MM.1S (cell line): ENCODE results near the gene SCFD2.

Source experiments
- DNase-seq: peaks from one replicate; pipeline ENCODE4 v3.0.0-alpha.2; 2015
- H2AFZ ChIP-seq: fragments of 300-600 bp; sonication (generic); 2 replicates; pipeline ENCODE4 v1.6.0; 2016; ENCODE audit warnings: antibody characterized with exemption, low read length
- H3F3A ChIP-seq: fragments of 300-600 bp; sonication (generic); 2 replicates; pipeline ENCODE4 v1.6.1; 2016; ENCODE audit warnings: mild to moderate bottlenecking, antibody characterized with exemption, low read length, moderate library complexity, mixed read lengths; ENCODE audit not compliant: insufficient read depth
- H3K27ac ChIP-seq: fragments of 300-600 bp; sonication (generic); 2 replicates; pipeline ENCODE4 v1.5.1; 2016; ENCODE audit warnings: mild to moderate bottlenecking, low read length
- H3K27me3 ChIP-seq: fragments of 300-600 bp; sonication (generic); replicated peaks from 2 replicates; pipeline ENCODE4 v1.6.0; 2016; ENCODE audit warnings: low read length; ENCODE audit not compliant: insufficient read depth
- H3K36me3 ChIP-seq: fragments of 300-600 bp; sonication (generic); replicated peaks from 2 replicates; pipeline ENCODE4 v1.6.1; 2016; ENCODE audit warnings: mild to moderate bottlenecking, low read length, mixed read lengths; ENCODE audit not compliant: insufficient read depth
- H3K4me1 ChIP-seq: fragments of 300-600 bp; sonication (generic); 2 replicates; pipeline ENCODE4 v1.6.1; 2016; ENCODE audit warnings: low read length, mixed read lengths
- H3K4me2 ChIP-seq: fragments of 300-600 bp; sonication (generic); 2 replicates; pipeline ENCODE4 v1.6.0; 2016; ENCODE audit warnings: low read depth, low read length
- H3K4me3 ChIP-seq: fragments of 300-600 bp; sonication (generic); 2 replicates; pipeline ENCODE4 v1.5.1; 2016; ENCODE audit warnings: low read length, mixed read lengths
- H3K79me2 ChIP-seq: fragments of 300-600 bp; sonication (generic); 2 replicates; pipeline ENCODE4 v1.6.1; 2016; ENCODE audit warnings: mixed run types, low read length, mixed read lengths
- H3K9ac ChIP-seq: fragments of 300-600 bp; sonication (generic); 2 replicates; pipeline ENCODE4 v1.6.1; 2016; ENCODE audit warnings: low read length, mixed read lengths
- H3K9me2 ChIP-seq: fragments of 300-600 bp; sonication (generic); replicated peaks from 2 replicates; pipeline ENCODE4 v1.6.1; 2016; ENCODE audit warnings: mild to moderate bottlenecking, low read length, mixed read lengths; ENCODE audit not compliant: insufficient read depth
- H3K9me3 ChIP-seq: fragments of 300-600 bp; sonication (generic); replicated peaks from 2 replicates; pipeline ENCODE4 v1.6.1; 2016; ENCODE audit warnings: mild to moderate bottlenecking, low read length, mixed read lengths; ENCODE audit not compliant: insufficient read depth
- H4K20me1 ChIP-seq: fragments of 300-600 bp; sonication (generic); 2 replicates; pipeline ENCODE4 v1.6.1; 2016; ENCODE audit warnings: mild to moderate bottlenecking, low read length, moderate library complexity, mixed read lengths; ENCODE audit not compliant: insufficient read depth
- CTCF ChIP-seq: fragments of 300-600 bp; sonication (generic); IDR thresholded peaks from 2 replicates; pipeline ENCODE4 v1.5.1; 2016; ENCODE audit warnings: antibody characterized with exemption, low read length, mixed read lengths
- EZH2 ChIP-seq: fragments of 300-600 bp; sonication (generic); optimal IDR thresholded peaks from 2 replicates; pipeline ENCODE3; 2017; ENCODE audit warnings: low read depth, mild to moderate bottlenecking, antibody characterized with exemption, low read length, mixed read lengths
- EZH2phosphoT487 ChIP-seq: fragments of 300-600 bp; sonication (generic); IDR thresholded peaks from 2 replicates; pipeline ENCODE4 v1.6.1; 2018; ENCODE audit warnings: antibody characterized with exemption, low read length

The SCFD2 gene

DNA sequence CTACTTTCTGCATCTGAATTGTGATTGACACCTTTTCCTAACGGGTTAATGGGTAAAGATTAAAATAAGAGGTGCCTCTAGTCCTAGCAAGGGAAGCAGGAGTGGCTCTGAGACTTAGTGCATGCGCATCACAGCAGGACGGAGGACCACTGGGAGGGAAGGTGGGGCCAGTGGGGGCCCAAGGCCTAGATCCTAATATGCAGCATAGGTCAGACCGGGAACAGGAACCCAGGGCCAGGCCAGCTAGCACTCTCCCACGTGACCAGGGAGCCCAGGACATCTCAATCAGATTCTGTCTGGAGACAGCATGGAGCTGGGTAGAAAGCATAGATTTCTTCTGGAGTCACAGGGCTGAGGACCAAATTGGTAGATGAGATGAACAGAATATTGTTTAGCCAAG, 448.0 kb downstream of the SCFD2 start:
- H3K9me3 ChIP-seq: no peaks in the 10 kb centered on the region
- H3K27ac ChIP-seq: no peak overlapping the region
- no peaks in the 10 kb centered on the region for H3K27me3 ChIP-seq
- no peaks in the 10 kb centered on the region for H4K20me1 ChIP-seq
- no peak overlapping the region for H3K4me3 ChIP-seq
- no peaks in the 10 kb centered on the region for H3K4me1 ChIP-seq
- H3K36me3 ChIP-seq: no peaks in the 10 kb centered on the region
- H3K9ac ChIP-seq: no peak overlapping the region
- no peaks in the 10 kb centered on the region for H3K9me2 ChIP-seq
- no peaks in the 10 kb centered on the region for H3K79me2 ChIP-seq
- H2AFZ ChIP-seq: no peak overlapping the region
- H3K4me2 ChIP-seq: no peak overlapping the region
- no peaks in the 10 kb centered on the region for H3F3A ChIP-seq
- no peak for TF ChIP-seq CTCF
- no peak for TF ChIP-seq EZH2phosphoT487
- TF ChIP-seq EZH2: no peak
- no peak for DNase-seq

DNA sequence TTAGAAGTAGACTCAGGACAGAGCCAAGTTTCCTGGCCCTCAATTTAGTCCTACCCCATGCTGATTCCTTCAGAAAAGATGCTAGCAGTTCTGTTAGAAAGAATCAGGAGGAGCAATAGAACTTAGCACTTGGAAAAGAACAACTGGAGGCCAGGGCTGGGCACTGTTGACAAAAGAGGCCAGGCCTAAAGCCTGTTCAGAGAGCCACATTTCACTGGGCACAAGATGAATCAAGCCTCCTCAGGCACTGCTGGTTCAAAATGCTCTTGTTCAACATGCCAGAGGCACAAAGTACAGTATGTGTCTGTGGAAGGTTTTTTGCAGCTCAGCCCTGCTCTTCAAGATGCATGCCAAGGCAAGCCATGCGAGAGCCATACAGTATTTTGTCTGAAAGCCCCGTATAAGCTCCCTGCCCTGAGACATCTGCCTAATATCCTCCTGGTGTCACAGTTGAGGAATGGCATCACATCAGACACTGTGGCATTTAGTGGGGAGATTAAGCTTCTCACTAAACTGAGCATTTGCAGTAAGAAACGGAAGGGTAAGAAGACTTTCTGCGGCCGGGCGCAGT, 450.0 kb downstream of the SCFD2 start:
- Histone ChIP-seq H3K4me2 (no peak overlapping the region), H3K9me3 (no peaks in the 10 kb centered on the region), H2AFZ (no peak overlapping the region), H3K36me3 (no peaks in the 10 kb centered on the region), H3K27ac (no peak overlapping the region), H3K79me2 (no peaks in the 10 kb centered on the region), H4K20me1 (no peaks in the 10 kb centered on the region), H3K27me3 (no peaks in the 10 kb centered on the region), H3K4me1 (no peaks in the 10 kb centered on the region), H3F3A (no peaks in the 10 kb centered on the region), H3K9me2 (no peaks in the 10 kb centered on the region), H3K9ac (no peak overlapping the region), H3K4me3 (no peak overlapping the region)
- no peak for DNase-seq
- TF ChIP-seq CTCF (no peak), EZH2phosphoT487 (no peak), EZH2 (no peak)

- Histone ChIP-seq H3F3A (no peaks in the 10 kb centered on the region), H2AFZ (no peak overlapping the region), H3K4me1 (no peaks in the 10 kb centered on the region), H3K36me3 (no peaks in the 10 kb centered on the region), H3K9me3 (no peaks in the 10 kb centered on the region), H3K9me2 (no peaks in the 10 kb centered on the region), H3K79me2 (no peaks in the 10 kb centered on the region), H4K20me1 (no peaks in the 10 kb centered on the region), H3K4me2 (no peak overlapping the region), H3K27ac (no peak overlapping the region), H3K9ac (no peak overlapping the region), H3K27me3 (no peaks in the 10 kb centered on the region), H3K4me3 (no peak overlapping the region)
- no peak for DNase-seq
- no peak for TF ChIP-seq EZH2
- no peak for TF ChIP-seq EZH2phosphoT487
- no peak for TF ChIP-seq CTCF
Observed at GRCh38 chr4:52915191-52915590, 450.7 kb downstream of the SCFD2 start.
